NK-92 (cell line): ENCODE data around the gene PTGES2.
A peak's percentile ranks its signal among the peaks of the same experiment; 100 is the strongest.

Experiments used
- DNase-seq: peaks from one replicate; lab custom pipeline; 2025; ENCODE audit not compliant: unreplicated experiment; lab: John Stamatoyannopoulos, UW

The PTGES2 gene

DNA sequence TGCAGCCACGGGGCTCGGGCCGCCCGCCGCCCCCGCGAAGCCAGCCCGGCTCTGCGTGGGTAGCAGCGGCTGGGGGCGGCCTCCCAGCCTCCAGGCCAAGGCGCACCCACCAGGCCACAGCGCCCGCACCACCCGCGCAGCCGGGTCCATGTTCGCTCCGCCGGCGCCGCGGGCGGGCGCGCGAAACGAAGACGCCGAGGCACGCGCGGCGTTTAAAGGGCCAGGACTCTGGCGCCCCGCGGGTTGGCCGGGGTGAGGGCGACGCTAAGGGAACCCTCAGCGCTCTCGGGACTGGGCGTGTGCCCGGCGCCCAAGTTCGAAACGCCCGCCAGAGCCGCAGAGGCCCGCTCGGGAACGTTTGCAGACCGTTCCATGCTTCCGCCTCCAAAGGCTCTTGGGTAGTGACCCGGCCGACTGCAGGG is at the start of gene PTGES2:
Gene PTGES2 (minus strand): TSS at position 162 of the 422 bp plus-strand sequence. CDS start 12 bp downstream, at position 150.
- DNase-seq = no peak

- DNase-seq = no peak
Measured at GRCh38 chr9:128175726-128176125, 48.2 kb upstream of the PTGES2 start.

GRCh38 chr9:128175102-128175563 is 47.6 kb upstream of the PTGES2 start:
- DNase-seq = no peak

GRCh38 chr9:128174062-128174461 is 46.5 kb upstream of the PTGES2 start:
- DNase-seq = no peak

GRCh38 chr9:128169925-128170324 is 42.4 kb upstream of the PTGES2 start:
- DNase-seq = no peak

DNA sequence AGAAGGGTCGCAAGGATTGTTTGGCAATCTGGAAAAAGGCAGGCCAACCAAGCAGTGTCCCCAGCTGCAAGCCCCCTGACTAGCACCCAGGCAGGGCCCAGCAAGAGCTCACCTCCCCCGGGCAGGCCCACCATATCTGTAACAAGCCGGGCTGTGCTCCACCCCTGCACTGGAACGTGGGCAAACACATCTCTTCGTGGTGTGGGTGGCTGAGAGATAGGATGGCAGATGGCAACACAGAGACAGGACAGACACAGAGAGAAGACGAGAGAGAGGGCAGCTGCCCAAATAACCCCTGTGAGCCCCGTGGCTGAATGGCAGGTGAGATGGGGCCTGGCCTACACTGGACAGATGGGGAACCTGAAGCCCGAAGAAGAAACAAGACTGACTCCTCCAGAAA is 42.0 kb upstream of the PTGES2 start:
- no peak for DNase-seq

DNA sequence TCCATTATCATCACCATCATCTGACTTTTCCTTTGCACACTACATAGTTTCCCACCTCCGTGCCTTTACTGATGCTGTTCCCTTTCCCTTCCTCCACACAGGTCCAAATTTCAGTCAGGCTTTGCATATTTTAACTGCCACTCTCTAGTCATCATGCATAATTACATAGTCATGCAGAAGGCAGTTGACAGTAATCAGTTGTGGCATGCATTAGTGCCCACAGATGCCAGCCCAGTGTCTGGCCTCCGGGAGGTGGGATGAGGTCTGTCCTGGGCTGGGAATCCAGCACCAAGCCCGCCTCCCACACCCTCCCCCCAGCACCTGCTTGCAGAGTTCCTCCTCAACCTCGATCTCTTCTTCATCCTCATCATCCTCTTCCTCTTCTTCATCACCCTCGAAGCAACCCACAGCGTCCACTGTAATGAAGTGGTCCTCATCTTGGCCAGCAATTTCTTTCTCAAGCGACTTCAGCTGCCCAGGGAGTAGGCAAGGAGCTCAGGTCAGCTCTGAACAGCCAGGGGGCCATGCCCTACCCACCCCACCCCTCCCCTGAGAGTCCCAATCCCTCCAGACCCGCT is 41.3 kb upstream of the PTGES2 start:
- no peak for DNase-seq

GRCh38 chr9:128167209-128167608 is 39.7 kb upstream of the PTGES2 start:
- DNase-seq = no peak

DNA sequence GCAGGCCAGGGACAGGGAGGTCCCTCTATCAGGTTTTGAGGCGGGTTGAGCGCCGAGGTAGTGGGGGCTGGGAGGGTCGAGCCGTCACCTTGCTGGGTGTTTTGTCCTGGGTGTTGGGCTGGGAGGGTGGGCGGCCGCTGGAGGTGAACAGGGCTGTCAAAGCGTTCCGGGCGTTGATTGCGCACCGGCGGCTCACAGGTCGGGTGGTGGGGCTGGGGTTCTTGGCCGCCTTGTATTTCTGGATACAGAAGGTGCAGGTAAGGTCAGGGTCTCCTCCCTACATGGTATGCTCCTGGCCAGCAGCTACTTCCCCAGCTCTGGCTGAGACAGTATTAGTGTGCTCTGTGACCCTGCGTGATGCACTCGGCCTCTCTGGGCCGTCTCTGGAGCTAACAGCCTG is 38.6 kb upstream of the PTGES2 start:
- no peak for DNase-seq

DNA sequence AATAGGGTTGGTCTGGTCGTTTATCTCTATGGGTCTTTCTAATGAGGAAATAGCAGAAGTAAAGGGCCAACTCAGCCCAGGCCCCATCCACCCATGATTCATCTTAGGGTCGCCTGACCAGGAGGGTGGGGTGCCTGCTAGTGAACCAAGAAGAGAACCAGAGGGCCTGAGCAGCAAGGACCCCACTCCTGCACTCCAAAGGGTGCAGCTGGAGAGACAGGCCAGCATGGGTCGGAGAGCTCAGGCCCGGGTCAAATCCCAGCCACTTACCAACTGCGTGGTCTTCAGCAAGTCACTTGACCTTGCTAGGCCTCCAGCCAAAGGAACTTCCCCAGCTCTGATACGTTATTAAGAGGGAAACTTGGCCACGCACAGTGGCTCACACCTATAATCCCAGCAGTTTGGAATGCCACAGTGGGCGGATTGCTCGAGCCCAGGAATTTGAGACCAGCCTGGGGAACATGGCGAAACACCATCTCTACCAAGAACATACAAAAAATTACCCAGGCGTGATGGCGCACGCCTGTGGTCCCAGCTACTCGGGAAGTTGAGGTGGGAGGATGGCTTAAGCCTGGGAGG is 36.9 kb upstream of the PTGES2 start:
- DNase-seq = no peak

GRCh38 chr9:128163523-128164306 is 36.2 kb upstream of the PTGES2 start:
- no peak for DNase-seq

DNA sequence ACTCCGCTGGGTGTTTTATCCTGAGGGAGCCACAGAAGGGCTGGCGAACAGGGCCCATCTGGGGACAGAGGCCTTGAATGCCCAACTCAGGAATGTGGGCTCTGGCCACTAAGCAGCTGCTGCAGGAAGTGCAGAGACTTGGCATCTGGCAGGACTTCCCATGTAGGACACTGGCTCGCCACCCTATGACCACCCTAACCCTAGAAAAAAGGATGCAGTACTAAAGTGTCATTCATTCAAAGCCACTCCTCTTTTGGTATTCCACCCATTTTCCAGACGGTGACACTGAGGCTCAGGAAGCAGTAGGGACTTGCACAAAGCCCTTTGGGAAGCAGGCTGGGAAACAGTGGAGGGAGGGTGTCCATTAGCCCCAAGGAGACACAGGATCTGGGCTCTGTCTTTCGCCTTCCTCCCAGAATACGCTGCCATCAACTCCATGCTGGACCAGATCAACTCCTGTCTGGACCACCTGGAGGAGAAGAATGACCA is 35.5 kb upstream of the PTGES2 start:
- DNase-seq = no peak

- no peak for DNase-seq
Measured at GRCh38 chr9:128162215-128163026, 34.9 kb upstream of the PTGES2 start.

- no peak for DNase-seq
Measured at GRCh38 chr9:128161215-128161902, 33.8 kb upstream of the PTGES2 start.

GRCh38 chr9:128160603-128160987 is 33.1 kb upstream of the PTGES2 start:
- no peak for DNase-seq

- peak; percentile 39 for DNase-seq
Measured at GRCh38 chr9:128159784-128160602, 32.5 kb upstream of the PTGES2 start, which contains the start of gene BBLN. Gene BBLN, plus strand, starts transcription at chr9:128160265. Its CDS starts 143 bp downstream, at chr9:128160408.

DNA sequence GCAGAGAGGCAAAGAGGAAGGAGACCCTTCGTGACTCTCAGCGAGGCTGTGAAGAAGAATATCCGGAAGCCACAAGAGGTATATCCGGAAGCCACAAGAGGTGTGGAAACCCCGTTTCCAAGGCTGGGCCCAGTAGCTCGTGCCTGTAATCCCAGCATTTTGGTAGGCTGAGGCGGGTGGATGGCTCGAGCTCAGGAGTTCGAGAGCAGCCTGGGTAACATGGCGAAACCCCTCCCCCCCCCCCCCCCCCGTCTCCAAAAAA is 31.9 kb upstream of the PTGES2 start:
- no peak for DNase-seq

- DNase-seq = no peak
Measured at GRCh38 chr9:128155736-128156500, 28.4 kb upstream of the PTGES2 start.
